Stimulated activated CD8-positive, alpha-beta memory T cell treated with anti-CD3 and anti-CD28 coated beads, Interleukin-2, amount 100 ng/mL, for 1 hour (primary cell): ENCODE results near the gene MYH14.
"Not testable (repeated sequence)": the region's sequence is repeated elsewhere in the genome, so short reads cannot be mapped to it uniquely, and the experiment has no call there.

Experiments
- DNase-seq, 2 donors: peaks; one replicate each; pipeline ENCODE4 v3.0.0-alpha.2; 2020; ENCODE audit warnings: low read depth in 2 of 2

The MYH14 gene

DNA sequence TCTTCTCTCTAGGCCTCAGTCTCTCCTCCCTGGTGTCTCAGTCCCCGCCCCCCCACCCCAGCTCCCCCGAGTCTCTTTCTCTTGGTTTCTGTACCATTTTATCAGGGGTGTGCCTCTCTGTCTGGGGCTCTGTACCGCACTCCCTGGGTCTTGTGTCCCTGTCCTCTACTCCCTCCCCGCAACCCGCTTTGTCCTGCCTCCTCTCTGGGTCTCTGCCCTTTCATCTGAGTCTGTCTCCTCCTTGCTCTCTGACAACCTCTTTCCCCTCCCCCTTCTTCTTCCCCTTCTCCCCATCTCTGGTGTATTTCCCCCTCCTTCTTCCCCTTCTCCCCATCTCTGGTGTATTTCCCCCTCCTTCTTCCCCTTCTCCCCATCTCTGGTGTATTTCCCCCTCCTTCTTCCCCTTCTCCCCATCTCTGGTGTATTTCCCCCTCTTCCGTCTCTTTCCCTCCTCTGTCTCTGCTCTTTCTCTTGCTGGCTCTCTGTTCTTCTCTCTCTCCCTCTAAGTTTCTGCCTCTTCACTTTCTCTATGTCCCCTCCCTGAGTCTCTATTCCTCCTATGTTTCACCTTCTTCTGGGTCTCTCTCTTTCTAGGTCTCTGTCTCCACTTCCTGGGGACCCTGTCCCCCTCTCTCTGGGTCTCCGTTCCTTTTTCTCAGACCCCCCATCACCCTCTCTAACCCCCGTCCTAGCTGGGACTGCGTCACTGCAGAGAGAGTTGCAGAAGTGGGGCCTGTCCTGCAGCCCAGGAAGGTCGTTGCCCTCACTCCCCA is 128.0 kb downstream of the MYH14 start:
- DNase-seq: no peak

DNA sequence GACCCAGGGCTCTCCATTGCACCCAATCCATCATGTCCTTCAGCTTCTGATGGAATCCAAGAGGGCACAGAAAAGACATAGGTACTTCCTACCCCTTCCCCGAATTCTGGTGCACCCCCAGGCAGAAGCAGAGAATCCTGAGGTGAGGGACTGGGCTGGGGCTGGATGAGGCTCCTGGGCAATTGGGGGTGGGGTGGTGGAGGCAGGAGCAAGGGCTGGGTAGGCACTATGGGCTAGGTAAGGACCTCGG is 128.5 kb downstream of the MYH14 start:
- DNase-seq: no peak

DNA sequence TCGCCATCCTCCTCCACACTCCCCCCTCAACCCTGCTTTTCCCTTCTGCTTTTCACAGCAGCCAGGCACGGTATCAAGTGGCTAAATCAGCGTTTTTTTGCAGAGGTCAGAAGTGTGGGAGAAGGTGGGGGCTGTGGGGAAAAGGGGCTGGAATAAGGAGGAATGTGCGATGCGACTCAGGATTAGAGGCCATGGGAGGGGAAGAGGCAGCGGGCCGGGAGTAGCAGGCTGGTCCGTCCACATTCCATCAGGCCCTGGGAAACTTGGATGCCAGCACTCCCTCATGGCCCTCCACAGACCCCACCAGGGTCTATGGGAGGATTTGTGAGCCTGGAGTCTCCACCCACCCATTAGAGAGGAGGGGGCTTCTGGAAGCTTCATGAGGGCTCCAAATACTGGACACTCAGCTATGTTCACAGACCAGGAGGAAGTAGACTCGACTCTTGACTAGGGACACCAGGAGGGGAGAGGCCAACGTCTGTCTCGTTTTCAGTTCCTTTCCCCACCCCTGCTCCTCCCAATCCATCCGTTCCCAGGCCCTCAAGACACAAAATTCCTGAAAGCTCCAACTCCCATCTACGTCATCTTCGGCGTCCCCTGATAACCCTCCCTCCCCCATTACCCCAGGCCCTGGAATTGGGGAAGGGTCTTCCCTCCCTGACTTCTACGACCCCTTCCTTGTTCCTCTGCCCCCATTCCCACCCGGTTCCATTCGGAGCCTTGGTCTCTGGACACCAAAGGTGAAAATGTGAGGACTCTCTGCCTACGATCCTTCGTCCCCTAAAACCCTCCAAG is 129.0 kb downstream of the MYH14 start:
- no peak for DNase-seq

DNA sequence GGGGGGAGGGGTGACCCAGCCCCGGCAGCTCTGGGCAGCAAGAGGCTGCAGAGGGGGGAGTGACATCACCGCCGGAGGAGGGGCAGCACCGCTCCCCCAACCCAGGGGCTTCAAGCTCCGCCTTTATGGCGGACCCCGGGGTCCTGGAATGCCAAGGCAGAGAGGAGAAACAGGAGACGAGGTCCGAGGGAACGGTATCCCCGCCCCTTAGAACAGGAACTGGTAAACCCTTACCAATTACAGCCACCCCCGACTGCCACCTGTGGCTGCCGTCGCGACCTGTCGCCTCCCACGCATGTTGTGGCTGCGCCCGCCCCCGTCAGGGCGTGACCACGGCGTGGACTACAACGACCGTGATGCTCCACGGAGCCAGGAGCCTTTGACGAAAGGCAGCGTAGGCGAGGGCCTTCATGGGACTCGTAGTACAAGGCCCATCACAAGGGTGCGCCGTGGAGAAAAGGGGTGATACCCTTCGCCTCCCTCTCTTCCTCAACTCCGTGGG is 129.9 kb downstream of the MYH14 start:
- peak; percentile 59 to 81 for DNase-seq

DNA sequence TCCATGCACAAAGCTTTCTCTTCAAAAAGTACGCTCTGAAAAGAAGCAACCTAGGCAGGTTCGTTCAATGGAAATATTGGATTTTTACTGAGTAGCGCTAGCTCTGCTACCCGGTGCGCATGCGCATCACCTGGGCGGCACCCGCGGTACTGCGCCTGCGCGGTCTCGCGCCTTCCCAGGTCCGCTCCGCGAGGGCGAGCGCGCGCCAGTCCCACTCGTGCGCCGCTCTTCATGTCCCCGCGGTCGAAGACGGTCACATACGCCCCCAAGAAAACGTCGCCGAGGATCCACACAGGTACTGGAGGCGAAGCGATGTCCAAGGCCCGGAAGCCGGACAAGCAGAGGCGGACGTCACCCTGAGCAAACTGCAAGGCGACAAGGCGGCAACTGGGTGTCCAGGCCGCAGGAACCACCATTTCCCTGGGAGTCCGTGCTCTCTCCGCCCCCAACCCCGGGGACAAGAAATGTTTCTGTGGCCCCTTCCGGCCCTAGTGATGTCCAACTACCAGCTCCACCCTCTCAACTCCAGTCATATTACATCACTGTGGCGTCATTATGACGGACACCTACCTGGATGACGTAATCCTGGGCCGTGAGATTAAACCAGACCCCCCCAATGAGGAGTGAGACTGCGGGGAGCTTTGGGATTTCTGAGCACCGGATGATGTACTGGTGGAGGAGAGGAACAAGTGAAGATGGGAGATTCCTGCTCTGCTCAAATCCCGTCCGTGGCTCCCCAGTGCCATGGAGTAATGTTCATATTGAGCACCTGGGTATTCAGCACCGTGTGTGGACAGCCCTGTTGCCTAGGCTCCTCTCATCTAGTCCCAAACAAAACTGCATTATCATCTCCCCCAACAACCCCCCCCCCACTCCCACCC is 130.6 kb downstream of the MYH14 start:
- peak; percentile 66 to 75 for DNase-seq

DNA sequence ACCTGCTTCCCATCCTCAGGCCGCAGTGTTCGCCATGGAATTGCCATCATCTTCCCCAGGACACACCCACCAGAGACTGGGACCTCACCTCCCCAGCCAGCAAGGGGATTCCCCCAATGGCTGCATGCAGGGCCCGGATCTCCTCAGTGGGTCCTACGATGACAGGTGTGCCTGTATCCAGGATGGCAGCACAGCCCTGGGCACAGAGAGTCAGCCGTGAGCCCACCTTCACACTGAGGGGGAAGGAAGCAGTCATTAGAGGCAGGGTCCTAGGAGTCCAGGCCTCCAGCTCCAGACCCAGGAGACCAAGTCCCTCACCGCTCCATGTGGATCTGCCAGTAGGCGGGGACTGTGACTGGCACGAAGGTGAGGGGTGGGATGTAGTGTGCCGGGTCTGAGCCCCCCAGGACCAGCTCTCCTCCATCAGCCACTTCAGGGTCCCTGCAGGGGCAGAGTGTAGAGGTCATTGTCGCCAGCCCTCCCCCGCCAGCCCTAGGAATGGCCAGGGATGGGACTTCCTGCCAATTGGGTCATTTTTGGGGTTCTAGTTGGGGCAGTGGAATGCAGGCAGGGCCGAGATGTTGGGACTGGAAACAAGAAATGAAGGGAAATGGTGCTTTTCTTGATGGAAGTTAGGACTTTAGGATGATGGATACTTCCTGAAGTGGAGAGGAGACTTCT is 131.5 kb downstream of the MYH14 start:
- no peak for DNase-seq

DNA sequence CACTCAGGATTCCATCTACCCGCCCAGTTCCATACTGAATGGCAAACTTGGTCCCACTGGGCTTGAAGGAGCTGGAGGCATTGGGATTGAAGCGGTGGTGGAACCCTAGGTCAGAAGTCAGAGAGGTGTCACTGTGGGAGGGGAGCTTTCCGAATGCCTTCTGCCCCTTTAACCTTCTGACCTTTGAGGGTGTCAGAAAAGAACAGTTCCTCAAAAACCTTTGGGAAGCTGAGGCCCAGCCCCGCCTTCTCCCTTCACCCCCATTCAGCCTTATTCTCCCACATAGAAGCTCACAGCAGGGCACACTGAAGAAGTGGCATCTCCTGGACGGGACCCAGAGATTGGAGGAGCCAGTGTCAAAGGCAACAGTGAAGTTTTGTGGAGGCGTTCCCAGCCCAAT is 133.6 kb downstream of the MYH14 start:
- DNase-seq: not testable (repeated sequence)

DNA sequence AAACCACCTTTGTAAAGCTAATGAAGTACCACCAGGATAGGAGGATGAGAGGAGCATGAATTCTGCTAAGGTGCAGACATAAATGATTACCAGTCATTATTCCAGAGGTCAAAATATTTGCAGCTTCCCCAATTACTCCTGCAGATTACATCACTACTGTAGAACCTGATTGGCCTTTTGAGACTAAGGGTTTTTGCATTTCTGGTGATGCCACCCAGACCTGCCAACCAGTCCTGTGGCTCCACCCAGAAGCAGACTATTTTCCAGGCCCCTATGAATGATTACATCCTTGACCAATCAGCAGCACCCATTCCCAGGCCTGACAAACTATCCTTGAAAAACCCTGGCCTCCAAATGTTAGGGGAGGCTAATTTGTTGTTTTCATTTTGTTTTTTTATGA is 136.9 kb downstream of the MYH14 start:
- no peak for DNase-seq

DNA sequence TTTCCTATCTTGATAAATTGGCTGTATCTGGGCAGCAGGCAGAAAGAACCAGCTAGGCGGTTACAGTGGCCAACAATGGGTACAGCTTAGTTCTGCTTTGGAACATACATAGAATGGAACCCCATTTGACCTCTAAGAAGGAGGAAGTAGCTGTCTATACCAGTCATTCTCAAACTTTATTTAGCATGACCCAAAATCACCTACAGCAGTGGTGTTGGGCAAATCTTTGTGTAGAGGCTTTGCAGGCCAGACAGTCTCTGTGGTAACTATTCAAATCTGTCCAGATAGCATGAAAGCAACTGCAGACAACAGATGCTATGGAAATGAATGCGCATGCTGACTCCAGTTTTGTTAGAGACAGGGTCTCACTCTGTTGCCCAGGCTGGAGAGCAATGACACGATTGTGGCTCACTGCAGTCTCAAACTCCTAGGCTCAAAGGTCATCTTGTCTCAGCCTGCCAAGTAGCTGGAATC is 137.7 kb downstream of the MYH14 start:
- no peak for DNase-seq

DNA sequence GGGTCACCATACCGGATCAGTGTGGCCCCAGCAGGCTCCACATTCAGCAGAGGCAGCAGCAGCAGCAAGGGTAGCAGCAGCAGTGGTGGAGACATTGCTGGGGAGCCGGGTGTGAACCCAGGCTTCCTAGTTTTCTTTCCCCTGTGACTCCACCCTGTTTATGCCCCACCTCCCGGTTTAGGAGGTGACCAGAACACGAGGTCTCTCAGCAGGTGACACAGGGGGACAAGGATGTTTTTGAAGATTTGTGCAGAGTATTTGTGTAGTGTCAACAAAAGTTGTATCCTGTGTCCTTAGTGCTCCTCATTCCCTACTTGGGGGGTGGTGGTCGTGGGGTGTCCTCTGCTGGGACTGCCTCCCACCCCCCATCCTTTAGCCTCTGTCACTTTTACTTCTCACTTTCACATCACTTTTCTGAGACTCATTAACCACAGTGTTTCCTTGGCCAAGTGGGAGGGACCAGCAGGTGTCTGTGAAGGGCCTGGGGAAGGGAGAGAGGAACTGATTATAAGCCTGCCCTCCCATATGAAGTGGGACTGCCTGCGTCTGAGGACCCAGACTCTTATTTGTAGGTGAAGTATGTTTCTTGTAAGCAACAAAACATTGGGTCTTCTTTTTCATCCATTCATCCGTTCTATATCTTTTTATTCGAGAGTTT is 141.4 kb downstream of the MYH14 start:
- no peak for DNase-seq

DNA sequence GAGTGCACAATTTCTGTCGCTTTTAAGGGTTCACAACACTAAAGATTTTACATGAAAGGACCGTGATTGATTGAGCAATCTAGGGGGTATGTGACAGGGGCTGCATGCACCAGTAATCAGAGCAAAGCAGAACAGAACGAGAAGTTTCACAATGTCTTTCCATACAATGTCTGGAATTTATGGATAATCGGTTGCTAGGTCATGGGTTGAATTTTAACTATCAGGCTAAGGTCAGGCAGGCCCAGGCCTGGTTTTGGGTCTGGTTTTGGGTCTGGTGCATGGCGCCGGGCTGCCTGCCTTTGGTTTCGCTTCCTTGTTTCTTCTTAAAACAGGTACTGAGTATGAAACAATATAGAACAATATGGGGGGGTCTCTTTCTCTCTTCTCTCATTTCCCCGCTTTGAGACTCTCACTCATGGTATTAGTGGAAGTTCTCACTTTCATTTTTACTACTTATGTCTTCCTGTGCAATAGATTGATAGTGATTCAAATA is 143.7 kb downstream of the MYH14 start:
- not testable (repeated sequence) for DNase-seq

DNA sequence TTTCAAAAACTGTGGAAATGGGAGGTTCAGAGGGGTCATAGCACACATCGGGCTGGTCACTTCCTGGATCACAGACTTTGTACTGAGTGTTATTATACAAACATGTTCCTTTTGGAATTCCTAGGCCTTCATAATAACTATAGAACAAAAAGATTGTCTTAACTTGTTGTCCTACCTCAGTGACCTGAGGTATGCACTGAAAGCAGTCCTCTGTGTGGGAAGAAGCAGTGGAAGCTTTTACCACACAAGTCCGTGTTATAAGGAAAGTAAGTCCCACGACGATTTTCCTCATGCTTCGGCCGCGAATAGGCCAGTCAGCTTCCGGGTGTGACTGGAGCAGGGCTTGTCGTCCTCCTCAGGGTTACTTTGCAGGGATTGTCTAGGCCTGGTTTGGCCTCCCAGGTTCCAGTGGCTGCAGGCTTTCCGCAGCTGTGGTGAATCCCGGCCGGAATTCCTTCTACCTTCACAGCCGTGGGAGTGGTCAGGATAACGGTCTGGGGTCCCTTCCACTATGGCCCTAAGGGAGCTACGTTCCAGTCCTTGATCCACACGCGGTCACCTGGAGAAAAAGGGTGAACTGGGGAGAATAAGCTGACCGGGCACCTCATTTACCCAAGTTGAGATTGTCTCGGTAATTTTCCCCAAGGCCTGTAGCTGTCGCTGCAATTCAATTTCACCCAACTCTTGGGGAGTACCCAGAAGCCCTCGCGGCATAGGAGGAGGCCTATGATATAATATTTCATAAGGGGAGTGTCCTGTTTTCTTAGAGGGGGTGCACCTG is 146.0 kb downstream of the MYH14 start:
- DNase-seq: no peak

DNA sequence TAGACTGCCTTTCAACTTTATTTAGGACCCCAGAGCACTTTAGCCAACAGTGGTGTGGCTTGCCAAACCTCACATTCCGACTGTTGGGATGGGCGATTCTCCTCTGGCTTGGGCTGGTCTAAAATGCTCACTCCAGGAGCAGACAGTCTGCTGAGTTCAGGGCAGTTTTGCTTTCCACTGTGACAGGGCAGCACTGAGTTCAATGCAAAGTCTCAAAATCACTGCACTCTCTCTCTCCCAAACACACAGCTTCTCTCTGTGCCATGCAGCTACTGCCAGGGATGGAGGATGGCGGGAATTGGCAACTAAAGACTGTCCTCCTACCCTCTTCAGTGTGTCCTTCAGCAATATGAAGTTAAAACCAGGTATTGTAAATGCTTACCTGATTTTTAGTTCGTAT is 148.8 kb downstream of the MYH14 start:
- no peak for DNase-seq

DNA sequence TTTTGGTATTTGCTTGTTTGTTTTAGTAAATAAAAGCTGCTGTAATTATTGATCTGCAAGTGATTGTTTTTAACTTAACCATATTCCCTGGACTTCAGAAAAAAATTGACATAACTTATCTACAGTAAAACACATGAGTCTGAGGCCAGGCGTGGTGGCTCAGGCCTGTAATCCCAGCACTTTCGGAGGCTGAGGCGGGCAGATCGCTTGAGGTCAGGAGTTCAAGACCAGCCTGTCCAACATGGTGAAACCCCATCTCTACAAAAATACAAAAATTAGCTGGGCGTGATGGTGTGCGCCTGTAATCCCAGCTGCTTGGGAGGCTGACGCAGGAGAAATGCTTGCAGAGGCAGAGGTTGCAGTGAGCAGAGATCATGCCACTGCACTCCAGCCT is 150.1 kb downstream of the MYH14 start:
- not testable (repeated sequence) for DNase-seq

DNA sequence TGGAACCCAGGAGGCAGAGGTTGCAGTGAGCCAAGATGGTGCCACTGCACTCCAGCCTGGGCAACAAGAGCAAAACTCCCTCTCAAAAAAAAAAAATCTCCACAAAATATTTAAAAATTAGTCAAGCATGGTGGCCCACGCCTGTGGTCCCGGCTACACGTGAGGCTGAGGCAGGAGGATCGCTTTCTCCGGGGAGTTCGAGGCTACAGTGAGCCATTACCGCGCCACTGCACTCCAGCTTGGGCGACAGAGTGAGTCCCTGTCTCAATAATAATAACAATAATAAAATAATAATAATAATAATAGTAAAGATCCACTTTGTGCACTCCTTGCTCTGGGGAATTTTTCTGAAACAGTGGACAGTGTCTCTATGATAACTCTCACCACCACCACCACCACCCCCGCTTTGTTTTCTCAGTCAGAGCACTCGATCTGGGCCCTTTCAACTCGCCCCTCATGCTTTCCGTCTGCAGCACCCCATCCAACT is 153.3 kb downstream of the MYH14 start:
- no peak for DNase-seq

DNA sequence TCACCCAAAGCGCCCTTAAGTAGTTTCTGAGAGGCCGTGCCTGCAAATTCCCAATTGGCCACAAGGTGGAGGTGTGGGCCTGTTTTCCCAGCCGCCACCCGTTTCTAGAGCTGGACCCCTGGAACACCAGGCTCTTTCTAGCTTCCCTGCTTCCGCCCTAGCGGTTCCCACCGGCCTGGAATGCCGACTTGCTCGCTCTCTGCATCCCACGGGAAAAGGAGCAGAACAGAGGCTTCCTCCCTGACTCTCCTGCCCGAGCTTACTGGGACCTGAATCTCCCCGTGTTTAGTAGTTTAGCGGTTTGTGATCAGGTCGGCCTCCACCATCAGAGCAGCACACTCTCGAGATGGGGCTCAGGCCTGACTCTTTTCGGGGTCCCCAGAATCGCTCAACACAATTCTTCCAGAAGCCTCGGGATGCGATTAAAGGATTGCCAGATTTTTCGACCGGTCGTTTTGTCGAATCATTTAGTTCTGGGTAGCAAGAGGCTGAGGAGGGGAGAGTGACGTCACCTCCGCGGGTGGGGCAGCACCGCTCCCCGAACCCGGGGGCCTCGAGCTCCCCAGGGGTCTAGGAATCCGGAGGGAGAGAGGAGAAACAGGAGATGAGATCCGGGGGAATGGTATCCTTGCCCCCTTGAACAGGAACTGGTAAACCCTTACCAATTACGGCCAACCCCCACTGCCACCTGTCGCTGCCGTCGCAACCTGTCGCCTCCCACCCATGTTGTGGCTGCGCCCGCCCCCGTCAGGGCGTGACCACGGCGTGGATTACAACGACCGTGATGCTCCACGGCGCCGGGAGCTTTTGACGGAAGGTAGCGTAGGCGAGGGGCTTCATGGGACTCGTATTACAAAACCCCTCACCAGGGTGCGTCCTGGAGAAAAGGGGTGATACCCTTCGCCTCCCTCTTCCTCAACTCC is 154.0 kb downstream of the MYH14 start:
- DNase-seq: peak; percentile 71 to 83

DNA sequence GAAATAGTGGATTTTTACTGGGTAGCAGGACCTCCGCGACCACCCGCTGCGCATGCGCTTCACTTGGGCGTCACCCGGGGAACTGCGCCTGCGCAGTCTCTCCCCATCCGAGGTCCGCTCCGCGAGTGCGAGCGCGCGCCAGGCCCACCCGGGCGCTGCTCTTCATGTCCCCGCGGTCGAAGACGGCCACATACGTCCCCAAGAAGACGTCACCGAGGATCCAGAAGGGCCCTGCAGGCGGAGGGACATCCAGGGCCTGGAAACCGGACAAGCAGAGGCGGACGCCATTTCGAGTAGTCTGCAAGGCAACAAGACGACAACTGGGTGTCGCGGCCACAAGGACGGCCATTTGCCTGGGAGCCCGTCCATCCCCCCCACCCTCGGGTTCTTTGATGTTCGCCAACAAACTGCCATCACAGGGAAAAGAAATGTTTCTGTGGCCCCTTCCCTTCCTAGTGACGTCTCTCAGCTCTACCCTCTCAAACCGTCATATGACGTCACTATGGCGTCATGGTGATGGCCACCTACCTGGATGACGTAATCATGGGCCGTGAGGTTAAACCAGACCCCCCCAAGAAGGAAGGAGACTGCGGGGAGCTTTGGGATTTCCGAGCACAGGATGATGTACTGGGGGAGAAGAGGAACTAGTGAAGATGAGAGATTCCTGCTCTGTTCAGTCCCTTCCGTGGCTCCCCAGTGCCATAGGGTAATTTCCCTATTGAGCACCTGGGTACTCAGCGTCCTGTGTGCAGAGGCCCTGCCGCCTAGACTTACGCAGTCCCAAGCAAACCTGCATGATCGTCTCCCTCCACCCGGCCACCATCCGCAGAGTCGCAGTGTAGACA is 155.3 kb downstream of the MYH14 start:
- DNase-seq: peak; percentile 50 to 69

DNA sequence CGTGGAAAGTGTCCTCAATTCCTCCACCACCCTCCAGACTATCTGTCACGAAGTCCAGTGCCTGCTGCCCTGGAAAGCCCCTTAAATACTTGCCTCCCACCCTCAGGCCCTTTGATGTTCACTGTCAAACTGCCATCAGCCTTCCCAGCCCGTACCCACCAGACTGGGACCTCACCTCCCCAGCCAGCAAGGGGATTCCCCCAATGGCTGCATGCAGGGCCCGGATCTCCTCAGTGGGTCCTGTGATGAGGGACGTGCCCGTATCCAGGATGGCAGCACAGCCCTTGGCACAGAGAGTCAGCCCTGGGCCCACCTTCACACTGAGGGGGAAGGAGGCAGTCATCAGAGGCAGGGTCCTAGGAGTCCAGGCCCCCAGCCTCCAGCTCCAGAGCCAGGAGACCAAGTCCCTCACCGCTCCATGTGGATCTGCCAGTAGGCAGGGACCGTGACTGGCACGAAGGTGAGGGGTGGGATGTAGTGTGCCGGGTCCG is 156.0 kb downstream of the MYH14 start:
- no peak for DNase-seq
